ENCODE data around the gene OR7G1. TPM values are rescaled to one million over a fixed set of nuclear protein-coding genes. Genes with fewer than 3 reads are reported as not detected.

The OR7G1 gene
- total RNA-seq = not detected in 2 replicates

DNA sequence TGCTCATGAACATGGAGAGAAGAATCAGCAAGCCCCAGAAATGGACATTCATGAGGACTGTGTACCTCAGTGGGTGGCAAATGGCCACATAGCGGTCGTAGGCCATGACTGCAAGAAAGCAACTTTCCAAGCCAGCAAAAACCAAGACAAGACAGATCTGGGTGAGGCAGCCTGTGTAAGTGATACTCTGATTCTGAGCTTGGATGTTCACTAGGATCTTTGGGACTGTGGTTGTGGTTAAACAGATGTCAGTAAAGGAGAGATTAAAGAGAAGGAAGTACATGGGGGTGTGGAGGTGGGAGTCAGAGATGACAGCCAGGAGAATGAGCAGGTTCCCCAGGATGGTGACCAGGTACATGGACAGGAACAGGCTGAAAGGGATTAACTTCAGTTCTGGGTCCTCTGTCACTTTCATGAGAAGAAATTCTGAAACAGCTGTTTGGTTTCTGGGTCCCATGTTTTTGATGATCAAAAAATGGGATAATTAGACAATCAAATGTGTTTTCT lies at the start of gene OR7G1:
OR7G1 (minus strand) TSS at position 457 of the 507 bp plus-strand sequence; CDS start at position 457, 0 bp downstream.

DNA sequence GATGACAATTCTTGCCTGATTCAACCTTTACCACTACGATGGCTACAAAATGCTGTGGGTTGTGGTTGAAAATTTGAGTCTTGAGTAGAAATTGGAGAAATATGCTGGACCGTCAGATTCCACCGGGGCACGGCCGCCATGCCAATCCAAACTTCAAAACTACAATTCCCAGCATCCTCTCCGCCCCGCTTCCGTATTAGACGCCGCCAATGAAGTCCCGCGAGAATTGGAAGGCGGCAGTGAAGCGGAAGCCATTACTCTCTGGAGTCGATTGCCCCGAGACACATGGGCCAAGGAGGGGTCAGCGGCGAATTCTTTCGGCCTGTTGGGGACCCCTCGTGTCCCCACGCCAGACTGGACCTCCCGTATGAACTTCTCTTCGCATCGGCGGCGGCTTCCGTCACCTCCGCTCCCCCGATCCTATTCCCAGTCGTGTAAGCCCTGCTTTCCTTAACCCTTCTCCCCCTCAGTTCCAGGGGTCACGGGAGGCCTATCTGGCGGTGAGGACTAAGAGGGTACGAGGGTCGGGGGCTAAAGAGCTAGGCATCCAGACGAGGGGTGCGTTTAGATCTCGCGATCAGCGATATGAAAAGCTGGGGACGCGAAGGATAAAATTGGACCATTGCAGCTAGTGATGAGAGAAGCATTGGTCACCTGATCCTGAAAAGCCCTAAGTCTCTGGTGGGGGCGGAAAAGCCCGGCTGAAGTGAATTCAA lies 24.8 kb upstream of the OR7G1 start, which contains the start of gene ZNF317:
ZNF317 (plus strand) TSS at position 239 of the 716 bp plus-strand sequence. CDS start 15,620 bp downstream, outside the sequence.

DNA sequence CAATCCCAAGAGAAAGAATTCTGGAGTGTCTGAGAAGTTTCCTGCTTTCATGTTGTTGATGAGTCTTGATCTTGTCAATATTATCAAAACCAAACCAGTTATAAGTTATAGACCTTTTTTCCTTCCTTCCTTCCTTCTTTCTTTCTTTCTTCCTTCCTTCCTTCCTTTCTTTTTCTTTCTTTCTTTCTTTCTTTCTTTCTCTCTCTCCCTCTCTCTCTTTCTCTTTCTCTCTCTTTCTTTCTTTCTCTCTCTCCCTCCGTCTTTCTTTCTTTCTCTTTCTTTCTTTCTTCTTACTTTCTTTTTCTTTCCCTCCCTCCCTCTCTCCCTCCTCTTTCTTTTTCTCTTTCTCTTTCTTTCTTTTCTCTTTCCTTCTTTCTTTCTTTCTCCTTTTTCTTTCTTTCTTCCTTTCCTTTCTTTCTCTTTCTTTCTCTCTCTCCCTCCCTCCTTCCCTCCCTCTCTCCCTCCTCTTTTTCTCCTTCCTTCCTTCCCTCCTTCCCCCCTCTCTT lies 11.4 kb upstream of the OR7G1 start, which contains the start of gene OR7G3:
OR7G3 (minus strand) TSS at position 51 of the 506 bp plus-strand sequence; CDS start at position 51, 0 bp downstream.

DNA sequence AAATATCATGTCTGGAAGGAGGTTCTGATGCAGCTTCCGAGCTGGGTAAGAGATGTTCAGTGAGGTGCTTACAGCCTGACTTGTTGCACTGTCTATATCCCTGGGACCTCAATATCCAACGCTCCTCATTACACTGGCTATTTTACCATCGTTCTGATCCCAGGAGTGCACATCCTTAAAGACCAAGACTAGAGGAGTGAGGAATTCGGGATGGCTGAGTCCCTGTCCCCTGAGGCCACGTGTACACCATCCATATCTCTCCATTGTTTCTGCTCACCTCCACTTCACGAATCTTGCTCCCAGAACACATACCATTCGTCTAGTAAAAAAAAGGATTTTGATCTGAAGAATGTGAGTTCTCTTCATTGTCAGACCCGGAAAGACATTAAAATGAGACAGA lies 8.2 kb downstream of the OR7G1 start, which contains the start of gene OR7G2:
OR7G2 (minus strand) TSS at position 101 of the 400 bp plus-strand sequence. CDS start 4,232 bp downstream, outside the sequence.

GRCh38 chr19:9086761-9087160 lies 28.8 kb downstream of the OR7G1 start, which contains the start of gene OR1M1:
Gene OR1M1 (plus strand): TSS chr19:9087061. CDS start chr19:9093245, 6,184 bp downstream.

Other genes with a start within 250 kb of the OR7G1 start
- under 0.01 TPM in 1 of 2 replicates, not detected in the other for gene MUC16, start 105.4 kb downstream of the OR7G1 start, total RNA-seq
- not detected in 2 replicates for gene OR1M1, start 28.7 kb downstream of the OR7G1 start, total RNA-seq
- gene OR7G2, start 8.3 kb downstream of the OR7G1 start, total RNA-seq = not detected in 2 replicates
- not detected in 2 replicates for gene OR7G3, start 11.2 kb upstream of the OR7G1 start, total RNA-seq
- 12.8 and 17.0 TPM in 2 replicates for gene ZNF317, start 24.6 kb upstream of the OR7G1 start, total RNA-seq
- gene OR7D2, start 63.2 kb upstream of the OR7G1 start, total RNA-seq = not detected in 2 replicates
- gene OR7D4, start 103.8 kb upstream of the OR7G1 start, total RNA-seq = not detected in 2 replicates
- not detected in 2 replicates for gene OR7E24, start 135.2 kb upstream of the OR7G1 start, total RNA-seq
- 3.1 and 10.3 TPM in 2 replicates for gene ZNF699, start 194.1 kb upstream of the OR7G1 start, total RNA-seq
- gene ZNF559, start 208.4 kb upstream of the OR7G1 start, total RNA-seq = 11.1 and 14.1 TPM in 2 replicates
- gene ZNF177, start 247.2 kb upstream of the OR7G1 start, total RNA-seq = 0.72 and 1.2 TPM in 2 replicates